Loucy (cell line): ENCODE measurements around the gene ADI1.

Experiments
- CTCF ChIP-seq: fragments of 200-600 bp; sonication (generic); conservative IDR thresholded peaks from 2 replicates; pipeline ENCODE4 v1.5.1; 2014; ENCODE audit warnings: mild to moderate bottlenecking, antibody characterized with exemption, low read length
- EZH2phosphoT487 ChIP-seq: fragments of 200-600 bp; IDR thresholded peaks from 2 replicates; pipeline ENCODE4 v1.6.1; 2018; ENCODE audit warnings: antibody characterized with exemption, mild to moderate bottlenecking, moderate library complexity, borderline replicate concordance

- TF ChIP-seq CTCF (no peak), EZH2phosphoT487 (no peak)
Measured at GRCh38 chr2:3526871-3527270, 7.5 kb upstream of the ADI1 start.
